Chondrocyte (in vitro differentiated cells): Measurements from ENCODE around the gene RRP12. TPM values are rescaled to one million over a fixed set of nuclear protein-coding genes. Genes with fewer than 3 reads are reported as not detected.
"Not testable (repeated sequence)": the region's sequence is repeated elsewhere in the genome, so short reads cannot be mapped to it uniquely, and the experiment has no call there.

ENCODE experiments used
- DNase-seq: peaks from one replicate; pipeline ENCODE4 v3.0.0; 2021; ENCODE audit warnings: mixed read lengths, low spot score
- H3K27ac Mint-ChIP-seq: one replicate; pipeline ENCODE4 v1.8.0; 2021; ENCODE audit warnings: mild to moderate bottlenecking, moderate library complexity, mixed read lengths; ENCODE audit not compliant: unreplicated experiment
- H3K27me3 Mint-ChIP-seq: 2 replicates; pipeline ENCODE4 v1.8.0; 2021; ENCODE audit warnings: low read depth, mixed read lengths
- H3K36me3 Mint-ChIP-seq: 2 replicates; pipeline ENCODE4 v1.8.0; 2021; ENCODE audit warnings: low read depth, mixed read lengths
- H3K4me1 Mint-ChIP-seq: 2 replicates; pipeline ENCODE4 v1.8.0; 2021; ENCODE audit warnings: low read depth, mild to moderate bottlenecking, mixed read lengths
- H3K4me3 Mint-ChIP-seq: one replicate; pipeline ENCODE4 v1.8.0; 2021; ENCODE audit warnings: mild to moderate bottlenecking, moderate library complexity, mixed read lengths; ENCODE audit not compliant: unreplicated experiment
- H3K9me3 Mint-ChIP-seq: 2 replicates; pipeline ENCODE4 v1.8.0; 2021; ENCODE audit warnings: low read depth, mixed read lengths
- CTCF ChIP-seq: fragments of 200-600 bp; sonication (generic); IDR thresholded peaks from 2 replicates; pipeline ENCODE4 v1.5.0; 2021; ENCODE audit warnings: antibody characterized with exemption, mild to moderate bottlenecking, moderate library complexity
- total RNA-seq: library from RNA; stranded (reverse); gene quantifications from 3 replicates; pipeline ENCODE4 v1.2.1, GENCODE V29; 2021

The RRP12 gene
- total RNA-seq, 1 donor from 2014 or later = 22.1 TPM

DNA sequence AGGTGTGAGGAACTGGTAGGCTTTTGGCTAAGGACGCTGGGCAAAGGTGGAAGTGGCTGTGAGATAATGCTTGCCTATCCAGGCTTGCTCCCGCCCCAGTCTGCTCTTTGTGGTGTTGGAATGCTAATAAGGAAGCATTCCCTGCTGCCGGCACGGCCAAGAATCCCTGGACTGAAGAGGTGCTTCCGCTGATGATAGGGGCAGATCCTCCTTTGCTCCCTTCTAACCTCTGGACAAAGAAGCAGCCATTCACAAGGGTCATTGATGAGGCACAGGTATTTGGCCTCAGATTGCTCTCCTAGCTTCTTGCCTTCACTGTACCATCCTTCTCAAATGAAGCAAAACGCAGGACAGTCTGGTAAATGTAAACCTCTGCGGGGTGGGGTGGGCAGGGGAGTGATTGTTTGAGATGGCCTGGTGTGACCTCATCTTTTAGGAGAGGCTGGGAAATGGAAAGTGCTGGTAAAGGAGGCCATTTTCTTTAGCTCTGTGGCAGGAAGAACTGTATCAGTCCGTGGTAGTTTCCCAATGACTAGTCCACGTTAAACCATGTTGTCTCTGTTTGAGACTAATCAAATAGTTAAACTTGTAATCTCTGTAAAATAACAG lies 26.5 kb upstream of the RRP12 start:
- no peak for TF ChIP-seq CTCF
- Mint-ChIP-seq H3K27ac (peak overlapping the region; percentile 94), H3K27me3 (no peaks in the 10 kb centered on the region), H3K4me1 (peaks cover 29% of the 10 kb centered on the region), H3K4me3 (peak overlapping the region; percentile 82), H3K9me3 (no peaks in the 10 kb centered on the region), H3K36me3 (peaks cover 17% of the 10 kb centered on the region)
- no peak for DNase-seq

DNA sequence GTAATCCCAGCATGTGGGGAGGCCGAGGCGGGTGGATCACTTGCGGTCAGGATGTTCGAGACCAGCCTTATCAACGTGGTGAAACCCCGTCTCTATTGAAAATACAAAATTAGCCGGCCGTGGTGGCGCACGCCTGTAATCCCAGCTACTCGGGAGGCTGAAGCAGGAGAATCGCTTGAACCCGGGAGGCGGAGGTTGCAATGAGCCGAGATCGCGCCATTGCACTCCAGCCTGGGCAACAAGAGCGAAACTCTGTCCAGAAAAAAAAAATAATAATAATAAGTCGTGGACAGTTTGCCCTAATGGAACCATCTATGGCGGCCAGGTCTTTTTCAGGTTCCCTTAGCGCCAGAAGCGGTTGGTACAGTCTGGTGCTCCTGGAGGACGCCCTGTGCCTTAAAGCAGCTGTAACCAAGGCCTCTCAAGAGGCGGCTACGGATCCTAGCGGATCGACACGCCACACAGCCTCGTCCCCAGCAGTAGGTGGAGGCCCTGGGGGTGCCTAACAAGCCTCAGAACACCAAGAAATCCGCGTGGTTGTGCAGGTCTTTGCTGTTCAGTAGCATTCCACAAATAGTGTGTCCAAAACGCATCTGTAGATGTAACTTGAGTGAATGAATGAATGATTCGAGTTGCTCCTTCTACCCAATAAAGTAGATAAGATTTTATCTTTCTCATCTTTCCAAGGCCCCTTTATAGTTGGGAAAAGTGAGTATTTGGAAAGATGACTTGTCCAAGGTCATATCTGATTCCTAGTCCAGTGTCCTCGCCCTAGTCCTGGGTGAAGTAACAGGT lies 25.8 kb upstream of the RRP12 start:
- peak overlapping the region; percentile 82 for H3K4me3 Mint-ChIP-seq
- peak overlapping the region; percentile 94 for H3K27ac Mint-ChIP-seq
- H3K36me3 Mint-ChIP-seq = peaks cover 14% of the 10 kb centered on the region
- no peaks in the 10 kb centered on the region for H3K9me3 Mint-ChIP-seq
- no peaks in the 10 kb centered on the region for H3K27me3 Mint-ChIP-seq
- no peak for DNase-seq
- H3K4me1 Mint-ChIP-seq = peaks cover 29% of the 10 kb centered on the region
- no peak for TF ChIP-seq CTCF

DNA sequence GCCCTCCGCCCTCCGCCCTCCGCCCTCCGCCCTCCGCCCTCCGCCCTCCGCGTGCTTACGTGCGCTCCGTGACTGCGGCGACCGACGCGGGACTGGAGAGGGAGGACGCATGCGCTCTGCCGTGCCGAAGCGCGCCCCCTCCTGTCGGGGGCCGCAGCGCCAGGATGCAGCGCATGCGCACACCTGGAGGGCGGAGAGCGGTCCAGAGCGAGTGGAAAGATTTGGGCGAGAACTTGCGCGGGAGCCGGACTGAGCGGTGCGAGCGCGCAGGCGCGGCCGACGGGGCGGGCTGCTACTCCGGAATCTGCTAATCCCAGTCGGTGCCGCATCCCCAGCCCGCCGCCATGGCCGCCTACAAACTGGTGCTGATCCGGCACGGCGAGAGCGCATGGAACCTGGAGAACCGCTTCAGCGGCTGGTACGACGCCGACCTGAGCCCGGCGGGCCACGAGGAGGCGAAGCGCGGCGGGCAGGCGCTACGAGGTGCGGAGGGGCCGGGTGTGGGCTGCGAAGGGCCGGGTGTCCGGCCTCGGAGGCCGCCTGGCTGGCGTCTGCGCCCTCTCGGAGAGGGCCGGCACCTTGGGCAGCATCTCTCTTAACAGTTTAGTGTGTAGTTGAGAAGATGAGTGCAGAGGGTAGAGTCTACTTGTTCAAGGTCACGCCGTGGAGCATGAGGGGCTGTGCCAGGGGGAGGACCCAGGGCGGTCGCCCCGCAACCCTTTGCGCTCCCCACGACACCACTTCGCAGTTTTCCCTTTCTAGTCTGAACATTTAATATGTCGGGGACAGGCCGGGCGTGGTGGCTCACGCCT lies 25.0 kb upstream of the RRP12 start, which contains the start of gene PGAM1:
Gene PGAM1, plus strand, starts transcription at position 228 of the 812 bp plus-strand sequence. Its CDS starts 117 bp downstream, at position 345.
- peak within 1 kb of the TSS; percentile 94 for H3K27ac Mint-ChIP-seq
- TF ChIP-seq CTCF = peak; percentile 81
- H3K9me3 Mint-ChIP-seq = no peaks in the 10 kb centered on the region
- no peaks in the 10 kb centered on the region for H3K27me3 Mint-ChIP-seq
- H3K36me3 Mint-ChIP-seq = peaks cover 8% of the 10 kb centered on the region
- DNase-seq = peak; percentile 96
- peaks cover 29% of the 10 kb centered on the region for H3K4me1 Mint-ChIP-seq
- peak within 1 kb of the TSS; percentile 82 for H3K4me3 Mint-ChIP-seq

GRCh38 chr10:97423757-97424098 lies 22.6 kb upstream of the RRP12 start:
- not testable (repeated sequence) for H3K27me3 Mint-ChIP-seq, H3K4me3 Mint-ChIP-seq, H3K27ac Mint-ChIP-seq, DNase-seq, H3K9me3 Mint-ChIP-seq, H3K36me3 Mint-ChIP-seq
- peaks cover 21% of the 10 kb centered on the region for H3K4me1 Mint-ChIP-seq

- Mint-ChIP-seq H3K4me1 (peaks cover 5% of the 10 kb centered on the region), H3K27me3 (no peaks in the 10 kb centered on the region), H3K36me3 (no peaks in the 10 kb centered on the region), H3K9me3 (no peaks in the 10 kb centered on the region), H3K4me3 (no peak overlapping the region), H3K27ac (no peak overlapping the region)
- no peak for DNase-seq
- no peak for TF ChIP-seq CTCF
These were observed 15.4 kb upstream of the RRP12 start for GRCh38 chr10:97416565-97416964.
